Astrocyte (in vitro differentiated cells and primary cell): ENCODE measurements around the gene RNLS. TPM values are rescaled to one million over a fixed set of nuclear protein-coding genes. Genes with fewer than 3 reads are reported as not detected.

Experiments
- DNase-seq: peaks from one replicate; pipeline ENCODE4 v3.0.0-alpha.2; 2010; ENCODE audit warnings: low read depth
- FAIRE-seq: peaks from 2 replicates; lab custom pipeline; 2011; peaks lifted over from hg19 to GRCh38; lab: Jason Lieb, UNC
- H2AFZ ChIP-seq: 2 replicates; pipeline ENCODE4 v1.6.0; 2012; ENCODE audit warnings: low read depth, low read length, inconsistent platforms
- H3K27ac ChIP-seq: 2 replicates; pipeline ENCODE4 v1.5.1; 2011; ENCODE audit warnings: low read depth, low read length, inconsistent platforms
- H3K27me3 ChIP-seq: 2 replicates; pipeline ENCODE4 v1.6.0; 2011; ENCODE audit warnings: low read length, inconsistent platforms; ENCODE audit not compliant: insufficient read depth
- H3K36me3 ChIP-seq: 2 replicates; pipeline ENCODE4 v1.5.1; 2011; ENCODE audit warnings: low read length, inconsistent platforms; ENCODE audit not compliant: insufficient read depth
- H3K4me1 ChIP-seq: 2 replicates; pipeline ENCODE4 v1.5.1; 2011; ENCODE audit warnings: low read length, inconsistent platforms; ENCODE audit not compliant: insufficient read depth
- H3K4me2 ChIP-seq: 2 replicates; pipeline ENCODE4 v1.6.0; 2012; ENCODE audit warnings: low read length, inconsistent platforms
- H3K4me3 ChIP-seq: 2 replicates; pipeline ENCODE4 v1.5.1; 2011; ENCODE audit warnings: low read depth, mild to moderate bottlenecking, low read length, inconsistent platforms; ENCODE audit not compliant: insufficient read depth
- H3K79me2 ChIP-seq: 2 replicates; pipeline ENCODE4 v1.6.0; 2012; ENCODE audit warnings: mild to moderate bottlenecking, low read length, inconsistent platforms; ENCODE audit not compliant: insufficient read depth
- H3K9ac ChIP-seq: 2 replicates; pipeline ENCODE4 v1.6.0; 2012; ENCODE audit warnings: mild to moderate bottlenecking, low read length, inconsistent platforms
- H3K9me3 ChIP-seq: 2 replicates; pipeline ENCODE4 v1.5.1; 2012; ENCODE audit warnings: low read depth, mild to moderate bottlenecking, low read length, inconsistent platforms; ENCODE audit not compliant: insufficient read depth
- H4K20me1 ChIP-seq: 2 replicates; pipeline ENCODE4 v1.6.0; 2012; ENCODE audit warnings: low read length, inconsistent platforms; ENCODE audit not compliant: insufficient read depth
- H3K27ac Mint-ChIP-seq: one replicate; pipeline ENCODE4 v1.8.0; 2021; ENCODE audit warnings: mild to moderate bottlenecking, mixed read lengths; ENCODE audit not compliant: unreplicated experiment
- H3K27me3 Mint-ChIP-seq: one replicate; pipeline ENCODE4 v1.8.0; 2021; ENCODE audit warnings: low read depth, mixed read lengths; ENCODE audit not compliant: unreplicated experiment
- H3K36me3 Mint-ChIP-seq: one replicate; pipeline ENCODE4 v1.8.0; 2021; ENCODE audit warnings: low read depth, mixed read lengths; ENCODE audit not compliant: unreplicated experiment
- H3K4me1 Mint-ChIP-seq: one replicate; pipeline ENCODE4 v1.8.0; 2021; ENCODE audit warnings: low read depth, mixed read lengths; ENCODE audit not compliant: unreplicated experiment
- H3K4me3 Mint-ChIP-seq: one replicate; pipeline ENCODE4 v1.8.0; 2021; ENCODE audit warnings: mild to moderate bottlenecking, moderate library complexity, mixed read lengths; ENCODE audit not compliant: unreplicated experiment
- H3K9me3 Mint-ChIP-seq: one replicate; pipeline ENCODE4 v1.8.0; 2021; ENCODE audit warnings: mild to moderate bottlenecking, mixed read lengths; ENCODE audit not compliant: unreplicated experiment
- EZH2 ChIP-seq: IDR thresholded peaks from 2 replicates; pipeline ENCODE4 v1.6.1; 2012; ENCODE audit warnings: mild to moderate bottlenecking, low read length, inconsistent platforms; ENCODE audit not compliant: insufficient read depth
- total RNA-seq: library from RNA; stranded (reverse); gene quantifications from 2 replicates; pipeline ENCODE4 v1.2.1, GENCODE V29; 2021
- TF ChIP-seq, protein P1 (sequence below): IDR thresholded peaks from 2 replicates; pipeline ENCODE4 v1.5.1; 2011; ENCODE audit warnings: low read depth, mild to moderate bottlenecking, inconsistent platforms, low read length, moderate library complexity; ENCODE audit not compliant: insufficient read depth

Gene RNLS
- total RNA-seq, 1 donor from 2014 or later = 6.9 TPM

DNA sequence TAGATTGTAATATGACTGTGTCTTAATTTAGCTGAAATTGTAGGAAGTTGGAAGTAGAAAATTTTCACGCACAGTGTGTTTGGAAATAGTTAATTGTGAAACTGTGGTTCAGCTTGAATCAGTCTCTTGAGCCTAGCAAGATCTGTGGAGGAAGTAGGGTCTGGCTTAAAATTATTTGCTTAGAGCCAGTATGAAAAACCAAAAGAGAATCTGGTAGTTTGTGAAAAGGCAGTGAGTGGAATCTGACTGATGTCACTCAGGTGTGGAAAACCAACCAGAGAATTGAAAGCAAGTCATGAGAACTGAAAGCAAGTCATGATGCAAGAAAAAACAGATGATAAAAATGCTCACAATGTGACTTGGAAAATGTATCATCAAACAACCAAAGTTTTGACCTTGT lies 14.9 kb upstream of the RNLS start:
- H3K27ac ChIP-seq = no peak overlapping the region
- H2AFZ ChIP-seq = no peak overlapping the region
- Mint-ChIP-seq H3K27me3 (no peaks in the 10 kb centered on the region), H3K27ac (no peak overlapping the region), H3K4me1 (no peaks in the 10 kb centered on the region), H3K4me3 (no peak overlapping the region), H3K9me3 (no peaks in the 10 kb centered on the region), H3K36me3 (no peaks in the 10 kb centered on the region)
- H3K27me3 ChIP-seq = no peaks in the 10 kb centered on the region
- H3K36me3 ChIP-seq = no peaks in the 10 kb centered on the region
- H3K4me2 ChIP-seq = no peak overlapping the region
- no peak for FAIRE-seq
- no peak overlapping the region for H3K9ac ChIP-seq
- no peak overlapping the region for H3K4me3 ChIP-seq
- no peak for TF ChIP-seq EZH2
- TF ChIP-seq, protein P1, sequence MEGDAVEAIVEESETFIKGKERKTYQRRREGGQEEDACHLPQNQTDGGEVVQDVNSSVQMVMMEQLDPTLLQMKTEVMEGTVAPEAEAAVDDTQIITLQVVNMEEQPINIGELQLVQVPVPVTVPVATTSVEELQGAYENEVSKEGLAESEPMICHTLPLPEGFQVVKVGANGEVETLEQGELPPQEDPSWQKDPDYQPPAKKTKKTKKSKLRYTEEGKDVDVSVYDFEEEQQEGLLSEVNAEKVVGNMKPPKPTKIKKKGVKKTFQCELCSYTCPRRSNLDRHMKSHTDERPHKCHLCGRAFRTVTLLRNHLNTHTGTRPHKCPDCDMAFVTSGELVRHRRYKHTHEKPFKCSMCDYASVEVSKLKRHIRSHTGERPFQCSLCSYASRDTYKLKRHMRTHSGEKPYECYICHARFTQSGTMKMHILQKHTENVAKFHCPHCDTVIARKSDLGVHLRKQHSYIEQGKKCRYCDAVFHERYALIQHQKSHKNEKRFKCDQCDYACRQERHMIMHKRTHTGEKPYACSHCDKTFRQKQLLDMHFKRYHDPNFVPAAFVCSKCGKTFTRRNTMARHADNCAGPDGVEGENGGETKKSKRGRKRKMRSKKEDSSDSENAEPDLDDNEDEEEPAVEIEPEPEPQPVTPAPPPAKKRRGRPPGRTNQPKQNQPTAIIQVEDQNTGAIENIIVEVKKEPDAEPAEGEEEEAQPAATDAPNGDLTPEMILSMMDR = no peak
- no peaks in the 10 kb centered on the region for H3K79me2 ChIP-seq
- H3K9me3 ChIP-seq = no peaks in the 10 kb centered on the region
- no peaks in the 10 kb centered on the region for H4K20me1 ChIP-seq
- no peak for DNase-seq
- H3K4me1 ChIP-seq = no peaks in the 10 kb centered on the region

DNA sequence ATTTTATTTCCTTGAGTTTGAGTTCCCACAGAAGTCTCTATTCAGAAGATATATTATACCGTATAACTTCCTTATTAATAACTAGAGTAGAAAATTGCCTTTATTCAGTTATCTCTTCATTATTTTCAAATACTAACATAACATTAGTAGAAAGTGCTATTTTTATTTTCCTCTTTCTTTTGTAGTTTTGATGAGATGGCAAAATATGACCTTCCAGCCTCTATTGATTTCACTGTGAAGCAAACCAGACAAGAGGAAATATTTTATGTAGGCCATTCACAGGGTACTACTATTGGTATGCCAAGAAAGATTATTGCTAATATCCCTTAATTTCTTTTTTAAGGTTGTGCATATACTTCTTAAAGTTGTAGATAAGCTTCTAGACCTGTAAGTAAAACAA lies 11.4 kb upstream of the RNLS start:
- no peaks in the 10 kb centered on the region for H3K9me3 ChIP-seq
- Mint-ChIP-seq H3K36me3 (no peaks in the 10 kb centered on the region), H3K9me3 (no peaks in the 10 kb centered on the region), H3K27me3 (peaks cover 3% of the 10 kb centered on the region), H3K4me1 (no peaks in the 10 kb centered on the region), H3K4me3 (no peak overlapping the region), H3K27ac (no peak overlapping the region)
- H3K9ac ChIP-seq = no peak overlapping the region
- H3K27ac ChIP-seq = no peak overlapping the region
- no peak overlapping the region for H2AFZ ChIP-seq
- no peaks in the 10 kb centered on the region for H4K20me1 ChIP-seq
- H3K4me1 ChIP-seq = no peaks in the 10 kb centered on the region
- H3K27me3 ChIP-seq = no peaks in the 10 kb centered on the region
- H3K4me3 ChIP-seq = no peak overlapping the region
- H3K79me2 ChIP-seq = no peaks in the 10 kb centered on the region
- DNase-seq = no peak
- no peaks in the 10 kb centered on the region for H3K36me3 ChIP-seq
- FAIRE-seq = no peak
- no peak for TF ChIP-seq EZH2
- TF ChIP-seq, protein P1 = no peak
- H3K4me2 ChIP-seq = no peak overlapping the region

DNA sequence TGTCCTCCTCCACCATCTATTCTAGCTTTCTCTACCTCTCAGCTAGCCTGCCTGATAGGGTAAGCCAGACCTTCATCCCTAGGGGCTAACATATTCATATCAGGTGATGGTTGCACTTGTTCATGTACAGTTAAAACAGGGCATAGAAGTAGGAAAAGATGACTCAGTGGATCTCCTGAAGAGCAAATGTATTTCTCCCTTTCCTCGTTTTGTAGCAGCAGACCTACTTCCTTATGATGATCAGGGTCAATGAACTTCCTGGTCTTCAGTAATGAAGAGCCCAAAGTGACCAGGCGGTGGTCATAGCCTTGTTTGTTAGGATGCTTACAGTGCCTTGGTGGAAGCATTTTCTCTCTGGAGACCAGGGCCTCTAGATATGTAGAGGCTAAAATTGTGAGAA lies 9.8 kb upstream of the RNLS start:
- DNase-seq = no peak
- H3K4me2 ChIP-seq = no peak overlapping the region
- no peaks in the 10 kb centered on the region for H3K27me3 ChIP-seq
- Mint-ChIP-seq H3K4me1 (no peaks in the 10 kb centered on the region), H3K4me3 (no peak overlapping the region), H3K27me3 (peaks cover 3% of the 10 kb centered on the region), H3K9me3 (no peaks in the 10 kb centered on the region), H3K27ac (no peak overlapping the region), H3K36me3 (no peaks in the 10 kb centered on the region)
- H3K79me2 ChIP-seq = no peaks in the 10 kb centered on the region
- H3K27ac ChIP-seq = no peak overlapping the region
- H3K36me3 ChIP-seq = no peaks in the 10 kb centered on the region
- H3K4me3 ChIP-seq = no peak overlapping the region
- H4K20me1 ChIP-seq = no peaks in the 10 kb centered on the region
- no peak overlapping the region for H2AFZ ChIP-seq
- H3K9ac ChIP-seq = no peak overlapping the region
- TF ChIP-seq, protein P1 = no peak
- no peak for TF ChIP-seq EZH2
- no peak for FAIRE-seq
- H3K9me3 ChIP-seq = no peaks in the 10 kb centered on the region
- no peaks in the 10 kb centered on the region for H3K4me1 ChIP-seq
